Measurements from ENCODE around the gene ADAMTSL1. TPM values are rescaled to one million over a fixed set of nuclear protein-coding genes. Genes with fewer than 3 reads are reported as not detected.

The ADAMTSL1 gene
- total and polyA plus RNA-seq, 2 donors (not counting 3 experiments of a cell fraction or from before 2014, with no cell fraction given), result 15.0 to 18.4 TPM

DNA sequence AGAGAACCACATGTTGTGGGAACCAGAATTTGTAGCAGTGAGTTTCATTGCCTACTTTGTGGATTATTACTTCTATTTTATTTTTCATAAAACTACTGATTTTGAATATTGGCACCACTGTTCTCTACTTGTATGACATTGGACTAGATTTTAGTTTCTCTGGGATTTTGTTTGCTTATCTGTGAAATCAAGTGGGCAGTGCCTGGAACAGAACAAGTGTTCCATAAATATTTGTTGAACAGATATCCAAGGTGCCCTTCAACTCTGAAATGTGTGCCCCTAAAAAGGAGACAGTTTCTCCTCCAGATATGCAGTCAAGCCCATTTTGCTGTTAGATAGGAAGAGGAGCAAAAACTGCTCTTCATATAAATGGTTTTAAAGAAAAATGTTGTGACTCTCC, 42.6 kb downstream of the ADAMTSL1 start:
- no peaks in the 10 kb centered on the region for H3K4me1 ChIP-seq (ENCODE audit: control insufficient read depth, extremely low read depth, insufficient read depth, low read length)
- no peaks in the 10 kb centered on the region for H3K36me3 ChIP-seq (ENCODE audit: control insufficient read depth in 2 of 2, extremely low read depth in 1 of 2, insufficient read depth in 2 of 2, low read length in 2 of 2)
- no peaks in the 10 kb centered on the region for H3K9me3 ChIP-seq (replicated peaks; ENCODE audit: control insufficient read depth, insufficient read depth, low read length)
- BruUV-seq (replicated peaks), result no TSS peak
- ChIA-PET POLR2A (no interaction called here), CTCF (no interaction called here)
- H3K4me3 ChIP-seq (replicated peaks in 1 of 3; ENCODE audit: insufficient read depth in 1 of 3, low read depth in 1 of 3, low read length in 3 of 3), result no peak overlapping the region
- no peaks in the 10 kb centered on the region for H4K20me1 ChIP-seq (replicated peaks; ENCODE audit: control insufficient read depth, extremely low read depth, insufficient read depth, low read length)
- TF ChIP-seq, protein P1, sequence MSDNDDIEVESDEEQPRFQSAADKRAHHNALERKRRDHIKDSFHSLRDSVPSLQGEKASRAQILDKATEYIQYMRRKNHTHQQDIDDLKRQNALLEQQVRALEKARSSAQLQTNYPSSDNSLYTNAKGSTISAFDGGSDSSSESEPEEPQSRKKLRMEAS (IDR thresholded peaks at IDR 0.05; ENCODE audit: insufficient read depth, insufficient read length), result no peak
- TF ChIP-seq FOS (IDR thresholded peaks at IDR 0.05; ENCODE audit: borderline replicate concordance, insufficient read depth, low read length) (no peak), POLR2A (IDR thresholded peaks at IDR 0.05; ENCODE audit: low read depth, low read length) (no peak), JUN (IDR thresholded peaks at IDR 0.05; ENCODE audit: borderline replicate concordance, insufficient read depth, insufficient read length, low read depth) (no peak), EZH2 (IDR thresholded peaks at IDR 0.05; ENCODE audit: borderline replicate concordance, low read depth, low read length, severe bottlenecking) (no peak), GATA2 (IDR thresholded peaks at IDR 0.05; ENCODE audit: insufficient read depth, insufficient read length, low read depth, low read length) (no peak), MYC (IDR thresholded peaks at IDR 0.05; ENCODE audit: low read depth, low read length) (no peak), POLR2AphosphoS5 (IDR thresholded peaks at IDR 0.05; ENCODE audit: insufficient read depth, low read depth, low read length) (no peak)
- TF ChIP-seq, protein P2, sequence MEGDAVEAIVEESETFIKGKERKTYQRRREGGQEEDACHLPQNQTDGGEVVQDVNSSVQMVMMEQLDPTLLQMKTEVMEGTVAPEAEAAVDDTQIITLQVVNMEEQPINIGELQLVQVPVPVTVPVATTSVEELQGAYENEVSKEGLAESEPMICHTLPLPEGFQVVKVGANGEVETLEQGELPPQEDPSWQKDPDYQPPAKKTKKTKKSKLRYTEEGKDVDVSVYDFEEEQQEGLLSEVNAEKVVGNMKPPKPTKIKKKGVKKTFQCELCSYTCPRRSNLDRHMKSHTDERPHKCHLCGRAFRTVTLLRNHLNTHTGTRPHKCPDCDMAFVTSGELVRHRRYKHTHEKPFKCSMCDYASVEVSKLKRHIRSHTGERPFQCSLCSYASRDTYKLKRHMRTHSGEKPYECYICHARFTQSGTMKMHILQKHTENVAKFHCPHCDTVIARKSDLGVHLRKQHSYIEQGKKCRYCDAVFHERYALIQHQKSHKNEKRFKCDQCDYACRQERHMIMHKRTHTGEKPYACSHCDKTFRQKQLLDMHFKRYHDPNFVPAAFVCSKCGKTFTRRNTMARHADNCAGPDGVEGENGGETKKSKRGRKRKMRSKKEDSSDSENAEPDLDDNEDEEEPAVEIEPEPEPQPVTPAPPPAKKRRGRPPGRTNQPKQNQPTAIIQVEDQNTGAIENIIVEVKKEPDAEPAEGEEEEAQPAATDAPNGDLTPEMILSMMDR (IDR thresholded peaks at IDR 0.05; ENCODE audit: extremely low read depth in 1 of 2, insufficient read depth in 1 of 2, low read depth in 1 of 2, low read length in 2 of 2), result no peak
- H3K27me3 ChIP-seq (ENCODE audit: control insufficient read depth in 2 of 2, insufficient read depth in 2 of 2, low read length in 2 of 2), result no peaks in the 10 kb centered on the region
- no peak for DNase-seq (ENCODE audit: low read depth, low spot score)
- dilution Hi-C loops (cut with MboI; ENCODE audit: extremely low pct_ligation_motif_present, low sequenced_read_pairs), result no loop called here
- H3K9ac ChIP-seq (replicated peaks; ENCODE audit: extremely low read depth, insufficient read depth, low read length), result no peak overlapping the region
- no peak overlapping the region for H3K27ac ChIP-seq (ENCODE audit: insufficient read depth, low read depth, low read length)
- H2AFZ ChIP-seq (ENCODE audit: low read depth, low read length), result no peak overlapping the region
- intact Hi-C loops (cut with micrococcal nuclease), result no loop called here
- no peaks in the 10 kb centered on the region for H3K9me1 ChIP-seq (replicated peaks; ENCODE audit: control insufficient read depth, extremely low read depth, insufficient read depth, low read length)
- FAIRE-seq, result no peak
- no peak overlapping the region for H3K4me2 ChIP-seq (ENCODE audit: insufficient read depth, low read length)
- H3K79me2 ChIP-seq (ENCODE audit: control insufficient read depth, insufficient read depth, low read length), result peaks cover 5% of the 10 kb centered on the region
